Adrenal gland (tissue), 19 donors: Measurements from ENCODE around the gene STARD8. TPM values are rescaled to one million over a fixed set of nuclear protein-coding genes. Genes with fewer than 3 reads are reported as not detected.
"Not testable (repeated sequence)": the region's sequence is repeated elsewhere in the genome, so short reads cannot be mapped to it uniquely, and the experiment has no call there.

Experiments
- DNase-seq, 7 donors: peaks; one replicate each; pipeline ENCODE4 v3.0.0-alpha.2; 2019 to 2020
- H3K27ac ChIP-seq, 5 donors: fragments of 200-600 bp; sonication (generic) in 4 of 5; 1 replicate in 3 of 5; 2 replicates in 2 of 5; pipeline versions ENCODE4 v1.5.1 to v1.8.0; 2016 to 2020; ENCODE audit warnings: mild to moderate bottlenecking in 1 of 5
- H3K27me3 ChIP-seq: fragments of 200-600 bp; 2 replicates; pipeline ENCODE4 v1.8.0; 2021
- H3K36me3 ChIP-seq, 2 donors: fragments of 200-600 bp; replicated peaks in 1 of 2; 1 replicate in 1 of 2; 2 replicates in 1 of 2; pipeline versions ENCODE4 v1.5.1 to v1.8.0; 2018 to 2022
- H3K4me1 ChIP-seq, 2 donors: fragments of 200-600 bp; replicated peaks in 1 of 2; 1 replicate in 1 of 2; 2 replicates in 1 of 2; pipeline versions ENCODE4 v1.5.1 to v1.8.0; 2018 to 2021
- H3K4me3 ChIP-seq, 4 donors: fragments of 200-600 bp; sonication (generic) in 3 of 4; one replicate each; pipeline ENCODE4 v1.5.1; 2016 to 2018
- H3K9me3 ChIP-seq, 3 donors: fragments of 200-600 bp; sonication (generic) in 1 of 3; replicated peaks in 1 of 3; 1 replicate in 2 of 3; 2 replicates in 1 of 3; pipeline versions ENCODE4 v1.5.1 to v1.8.0; 2016 to 2021
- CTCF ChIP-seq, 6 experiments: fragments of 450-650 bp in 4 of 6; fragments of 200-600 bp in 2 of 6; sonication (generic) in 1 of 6; IDR thresholded peaks; 1 replicate in 5 of 6; 2 replicates in 1 of 6; pipeline versions ENCODE4 v1.5.1 to v1.8.0; 2016 to 2021; ENCODE audit warnings: antibody characterized with exemption in 6 of 6, mild to moderate bottlenecking in 2 of 6, moderate library complexity in 1 of 6
- POLR2A ChIP-seq, 2 donors: fragments of 450-650 bp; IDR thresholded peaks; one replicate each; pipeline ENCODE4 v1.6.1; 2017; ENCODE audit warnings: antibody characterized with exemption in 2 of 2, mild to moderate bottlenecking in 2 of 2, moderate library complexity in 1 of 2
- WGBS, 4 donors: extraction: QIAGEN DNeasy Blood & Tissue Kit in 2 of 4; methylation state at CpG; one replicate each; pipeline versions ENCODE4 v1.1.5 to v1.1.7; 2013 to 2017; 5-methylcytosine and 5-hydroxymethylcytosine counted together
- intact Hi-C, 2 donors: fragments of 100-400 bp; cut with DNase I; formaldehyde crosslinking; loops; one replicate each; pipeline versions ENCODE4 v1.14.1 to v1.15.0; 2022 to 2023
- long read RNA-seq, 10 donors: library from polyadenylated mRNA in 3 of 10; unstranded in 2 of 10; stranded (forward) in 1 of 10; transcript quantifications; one replicate each; pipeline ENCODE4 v2.0.0 and lab custom pipeline, GENCODE V29; 2021 to 2026
- polyA plus RNA-seq, 3 donors: library from polyadenylated mRNA; stranded (reverse); fragments of 200-250 nt in 2 of 3; fragments of 350-450 nt in 1 of 3; fragmentation: Illumina TruSeq in 1 of 3; extraction: RNeasy Lipid Tissue Mini Kit (QIAGEN cat#74804) in 1 of 3; gene quantifications; one replicate each; pipeline ENCODE4 v1.2.3, GENCODE V29; 2013 to 2014
- total RNA-seq, 9 donors: library from RNA; depleted of rRNA in 4 of 9; stranded (reverse); fragments of >200 nt in 4 of 9; fragments of 120-200 nt in 1 of 9; fragmentation: NEBNext Ultra II Directional in 1 of 9; extraction: Animal tissue kit (Norgen Biotek cat#: 25700) in 1 of 9; gene quantifications; one replicate each; pipeline versions ENCODE4 v1.1.0 to v1.2.4, GENCODE V29; 2013 to 2023
- donor health status: healthy with polysubstance abuse.
- donor health status: Bipolar disorder and iron deficiency.
- donor health status: DM: yes; HTN: yes; CAD: no.
- donor health status: DM: no; HTN: no; CAD: no.
- donor health status: DM: no; HTN: no; CAD: no.
- donor health status: DM: yes; HTN: yes; CAD: no.

The STARD8 gene
- 10 to 100 TPM in 6 of 9 donors, 1 to 10 TPM in 3; 6.4 to 19.6 (median 10.7) TPM for total RNA-seq
- polyA plus RNA-seq = 1 to 10 TPM; 2.8 to 4.9 (median 3.6) TPM
- long read RNA-seq, donor 1 = 0 reads
- long read RNA-seq, donor 2 = 0 reads
- long read RNA-seq, donor 3 = 0 reads
- long read RNA-seq, donor 4 = 0 reads
- long read RNA-seq, donor 5, full-length matches to known transcripts = 16 of 23 reads
- long read RNA-seq, donor 5, partial matches to known transcripts = 1 of 23 reads
- long read RNA-seq, donor 5, other reads (novel, unspliced or antisense) = 6 of 23 reads
- long read RNA-seq, donor 6 = 0 reads
- long read RNA-seq, donor 7 = 0 reads
- long read RNA-seq, donor 8 = 0 reads
- long read RNA-seq, donor 9 = 0 reads
- long read RNA-seq, donor 10, full-length matches to known transcripts = 1 of 1 reads
- long read RNA-seq, donor 10, partial matches to known transcripts = 0 of 1 reads
- long read RNA-seq, donor 10, other reads (novel, unspliced or antisense) = 0 of 1 reads

DNA sequence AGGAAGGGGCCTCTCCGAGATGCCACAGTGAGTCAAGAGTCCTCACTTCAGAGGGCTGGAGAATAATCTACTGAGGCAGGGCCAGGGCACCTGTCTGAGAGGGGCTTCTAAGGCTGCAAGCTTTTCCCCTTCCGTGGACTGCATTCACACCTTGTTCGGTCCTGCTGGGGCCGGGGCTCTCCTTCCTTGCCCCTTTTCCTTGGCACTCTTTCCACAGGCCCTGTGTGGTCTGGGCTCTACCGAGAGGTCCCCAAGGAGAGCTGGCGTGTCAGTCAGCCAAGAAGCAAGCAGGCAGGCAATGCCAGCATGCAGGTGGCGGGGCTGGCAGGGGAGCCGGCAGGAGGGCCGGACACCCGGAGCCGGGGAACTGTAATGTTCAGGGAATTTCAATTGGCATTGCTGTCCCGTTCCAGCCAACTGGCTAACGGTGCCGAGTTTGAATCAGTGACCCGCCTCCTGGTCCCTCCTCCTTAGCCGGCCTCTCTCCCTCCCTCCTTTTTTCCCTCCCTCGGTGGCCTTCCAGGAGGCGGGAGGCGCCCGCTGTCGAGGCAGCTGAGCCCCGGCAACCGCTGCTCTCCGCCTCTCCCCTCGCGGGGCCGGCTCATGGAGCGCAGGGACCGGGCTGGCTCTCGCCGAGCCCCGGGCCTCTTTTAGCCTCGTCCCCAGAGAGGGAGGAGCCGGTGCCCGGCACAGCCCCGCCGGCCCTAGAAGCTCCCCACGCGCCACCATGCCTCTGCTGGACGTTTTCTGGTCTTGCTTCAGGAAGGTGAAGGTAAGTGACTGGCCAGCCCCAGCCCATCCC lies at the start of gene STARD8:
TSS of gene STARD8 (plus strand) at position 511 of the 802 bp plus-strand sequence. CDS start at position 728, 217 bp downstream.
- intact Hi-C loops = no loop called here
- Histone ChIP-seq H3K9me3 (no peaks in the 10 kb centered on the region), H3K4me1 (no peaks in the 10 kb centered on the region), H3K27me3 (peaks cover 5% of the 10 kb centered on the region), H3K27ac (peak within 1 kb of the TSS in 1 of 5 donors; percentile 52), H3K36me3 (no peaks in the 10 kb centered on the region), H3K4me3 (peak within 1 kb of the TSS in 1 of 4 donors; percentile 32)
- WGBS, 4 donors = 10 to 30% (median 27%) methylated on average over 34 to 40 of the region's 40 CpGs; no CpG with 5 or more reads in 1 of the 4 donors
- DNase-seq = peak; percentile 28 to 67 (median 59)
- peak in 2 of 6 experiments; percentile 11 to 32 for TF ChIP-seq CTCF (IDR thresholded peaks at IDR 0.05)
- TF ChIP-seq POLR2A (IDR thresholded peaks at IDR 0.05) = no peak

- Histone ChIP-seq H3K9me3 (peaks cover 0 to 7% (median 0%) of the 10 kb centered on the region in 3 donors), H3K27ac (no peak overlapping the region), H3K4me3 (no peak overlapping the region), H3K4me1 (no peaks in the 10 kb centered on the region), H3K36me3 (no peaks in the 10 kb centered on the region), H3K27me3 (peaks cover 3% of the 10 kb centered on the region)
- TF ChIP-seq POLR2A (IDR thresholded peaks at IDR 0.05) = no peak
- no peak for TF ChIP-seq CTCF (IDR thresholded peaks at IDR 0.05)
- DNase-seq = no peak
- intact Hi-C loops = no loop called here
- 33 to 58% (median 42%) methylated on average over 1 of the region's 1 CpG for WGBS, 4 donors
Observed at GRCh38 chrX:68598841-68599240, 48.6 kb upstream of the STARD8 start.

DNA sequence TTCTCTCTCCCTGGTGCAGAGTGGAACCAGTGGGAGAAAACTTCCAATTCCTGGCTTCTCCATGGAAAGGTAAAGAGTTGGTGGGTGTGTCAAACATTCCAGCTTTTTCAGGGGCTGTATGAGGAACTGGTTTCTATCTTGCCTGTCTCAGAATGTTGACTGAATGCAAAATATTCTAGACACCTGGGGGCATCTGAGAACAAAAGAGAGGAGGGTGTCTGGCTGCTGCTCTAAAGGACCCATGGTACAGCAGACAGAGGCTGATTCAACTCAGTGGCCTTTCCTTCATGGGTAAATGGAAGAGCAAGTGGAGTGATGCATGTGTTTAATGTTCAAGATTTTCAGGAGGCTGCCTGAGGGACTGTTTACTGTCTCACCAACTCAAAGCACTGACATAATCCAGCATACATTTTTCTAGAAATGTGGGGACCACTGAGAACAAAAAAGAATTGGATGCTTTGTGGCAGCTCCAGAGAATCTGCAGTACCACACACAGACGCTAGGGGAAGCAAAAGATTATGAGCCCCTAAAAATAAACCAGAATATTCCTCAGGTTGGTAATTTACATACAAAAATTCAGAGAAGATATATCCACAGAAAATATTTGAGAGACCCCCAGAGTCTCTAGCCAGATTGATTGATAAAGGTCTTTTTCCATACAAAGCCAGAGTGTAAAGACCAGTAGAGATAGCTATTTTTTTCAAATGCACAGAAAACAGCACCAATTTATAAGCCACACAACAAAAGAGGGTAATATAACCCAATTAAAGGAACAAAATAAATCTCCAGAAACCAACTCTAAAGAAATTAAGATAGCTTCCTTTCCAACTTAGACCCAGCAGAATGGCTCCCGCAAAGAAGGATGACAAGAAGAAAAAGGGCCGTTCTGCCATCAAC lies 48.0 kb upstream of the STARD8 start:
- WGBS, 4 donors = 60 to 66% (median 66%) methylated on average over 3 of the region's 3 CpGs
- peaks cover 0 to 4% (median 0%) of the 10 kb centered on the region in 3 donors for H3K9me3 ChIP-seq
- H3K36me3 ChIP-seq = no peaks in the 10 kb centered on the region
- peak in 5 of 6 experiments; percentile 31 to 59 (median 49) for TF ChIP-seq CTCF (IDR thresholded peaks at IDR 0.05)
- TF ChIP-seq POLR2A (IDR thresholded peaks at IDR 0.05) = no peak
- H3K4me1 ChIP-seq = no peaks in the 10 kb centered on the region
- peak in 1 of 7 donors; percentile 4 for DNase-seq
- intact Hi-C loops = no loop called here
- no peak overlapping the region for H3K4me3 ChIP-seq
- H3K27ac ChIP-seq = no peak overlapping the region
- peaks cover 3% of the 10 kb centered on the region for H3K27me3 ChIP-seq

GRCh38 chrX:68604216-68604615 lies 43.2 kb upstream of the STARD8 start:
- H3K27ac ChIP-seq, H3K9me3 ChIP-seq, H3K36me3 ChIP-seq, H3K4me1 ChIP-seq, intact Hi-C loops, H3K4me3 ChIP-seq, DNase-seq, H3K27me3 ChIP-seq: not testable (repeated sequence)
- WGBS, 4 donors = 74 to 85% (median 80%) methylated on average over 1 to 2 of the region's 2 CpGs

DNA sequence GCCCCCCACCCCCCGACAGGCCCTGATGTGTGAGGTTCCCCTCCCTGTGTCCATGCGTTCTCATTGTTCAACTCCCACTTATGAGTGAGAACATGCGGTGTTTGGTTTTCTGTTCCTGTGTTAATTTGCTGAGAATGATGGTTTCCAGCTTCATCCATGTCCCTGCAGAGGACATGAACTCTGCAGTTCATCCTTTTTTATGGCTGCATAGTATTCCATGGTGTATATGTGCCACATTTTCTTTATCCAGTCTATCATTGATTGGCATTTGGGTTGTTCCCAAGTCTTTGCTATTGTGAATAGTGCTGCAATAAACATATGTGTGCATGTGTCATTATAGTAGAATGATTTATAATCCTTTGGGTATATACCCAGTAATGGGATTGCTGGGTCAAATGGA lies 32.7 kb upstream of the STARD8 start:
- DNase-seq, H3K27me3 ChIP-seq, H3K4me3 ChIP-seq, H3K4me1 ChIP-seq, H3K36me3 ChIP-seq, H3K9me3 ChIP-seq, intact Hi-C loops, H3K27ac ChIP-seq: not testable (repeated sequence)
- 79 to 91% (median 89%) methylated on average over 2 to 3 of the region's 3 CpGs for WGBS, 4 donors
